IMR-90 (cell line): ENCODE measurements around the gene KLC3.
"Not testable (repeated sequence)": the region's sequence is repeated elsewhere in the genome, so short reads cannot be mapped to it uniquely, and the experiment has no call there.

Experiments used
- CEBPB ChIP-seq: IDR thresholded peaks from 2 replicates; pipeline ENCODE4 v1.6.1; 2012; ENCODE audit warnings: low read depth, low read length, improper control_type of control experiment
- FOS ChIP-seq: fragments of 150-350 bp; IDR thresholded peaks from 2 replicates; pipeline ENCODE4 v1.6.1; 2016; ENCODE audit warnings: low read depth, low read length
- MXI1 ChIP-seq: IDR thresholded peaks from 2 replicates; pipeline ENCODE4 v1.6.1; 2012; ENCODE audit warnings: low read depth, mild to moderate bottlenecking, low read length, moderate library complexity, borderline replicate concordance
- NFE2L2 ChIP-seq: fragments of 150-350 bp; IDR thresholded peaks from 2 replicates; pipeline ENCODE4 v1.6.1; 2016; ENCODE audit warnings: low read depth, mild to moderate bottlenecking, low read length
- POLR2A ChIP-seq: IDR thresholded peaks from 2 replicates; pipeline ENCODE4 v1.6.1; 2012; ENCODE audit warnings: mild to moderate bottlenecking, low read depth, low read length
- RAD21 ChIP-seq: IDR thresholded peaks from 2 replicates; pipeline ENCODE4 v1.6.1; 2012; ENCODE audit warnings: low read length, improper control_type of control experiment
- RCOR1 ChIP-seq: IDR thresholded peaks from 2 replicates; pipeline ENCODE4 v1.6.1; 2012; ENCODE audit warnings: mild to moderate bottlenecking, low read length, improper control_type of control experiment; ENCODE audit not compliant: insufficient replicate concordance
- RFX5 ChIP-seq: IDR thresholded peaks from 2 replicates; pipeline ENCODE4 v1.8.0; 2012; ENCODE audit warnings: low read depth, mild to moderate bottlenecking, low read length, moderate library complexity
- SMC3 ChIP-seq: fragments of 150-350 bp; IDR thresholded peaks from 2 replicates; pipeline ENCODE4 v1.6.1; 2016; ENCODE audit warnings: low read depth, mild to moderate bottlenecking, antibody characterized with exemption, low read length, moderate library complexity
- TF ChIP-seq, protein P1 (sequence below): conservative IDR thresholded peaks from 2 replicates; pipeline ENCODE4 v1.5.1; 2012; ENCODE audit warnings: mild to moderate bottlenecking, low read depth, low read length, improper control_type of control experiment
- TF ChIP-seq, protein P2 (sequence below): fragments of 150-350 bp; IDR thresholded peaks from 2 replicates; pipeline ENCODE4 v1.6.1; 2017; ENCODE audit warnings: mild to moderate bottlenecking, antibody characterized with exemption, low read length, low read depth

DNA sequence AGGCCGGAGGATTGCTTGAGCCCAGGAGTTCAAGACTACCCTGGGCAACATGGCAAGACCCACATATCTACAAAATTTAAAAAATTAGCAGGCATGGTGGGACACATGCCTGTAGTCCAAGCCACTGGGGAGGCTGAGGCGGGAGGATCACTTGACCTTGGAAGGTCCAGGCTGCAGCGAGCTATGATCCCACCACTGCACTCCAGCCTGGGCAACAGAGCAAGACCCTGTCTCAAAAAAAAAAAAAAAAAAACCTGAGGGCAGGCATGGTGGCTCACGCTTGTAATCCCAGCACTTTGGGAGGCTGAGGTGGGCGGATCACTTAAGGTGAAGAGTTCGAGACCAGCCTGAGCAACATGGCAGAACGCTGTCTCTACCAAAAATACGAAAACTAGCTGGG lies 31.2 kb upstream of the KLC3 start:
- TF ChIP-seq MXI1, POLR2A, RFX5, RAD21, FOS, NFE2L2, CEBPB, SMC3, RCOR1: not testable (repeated sequence)
- TF ChIP-seq, protein P1, sequence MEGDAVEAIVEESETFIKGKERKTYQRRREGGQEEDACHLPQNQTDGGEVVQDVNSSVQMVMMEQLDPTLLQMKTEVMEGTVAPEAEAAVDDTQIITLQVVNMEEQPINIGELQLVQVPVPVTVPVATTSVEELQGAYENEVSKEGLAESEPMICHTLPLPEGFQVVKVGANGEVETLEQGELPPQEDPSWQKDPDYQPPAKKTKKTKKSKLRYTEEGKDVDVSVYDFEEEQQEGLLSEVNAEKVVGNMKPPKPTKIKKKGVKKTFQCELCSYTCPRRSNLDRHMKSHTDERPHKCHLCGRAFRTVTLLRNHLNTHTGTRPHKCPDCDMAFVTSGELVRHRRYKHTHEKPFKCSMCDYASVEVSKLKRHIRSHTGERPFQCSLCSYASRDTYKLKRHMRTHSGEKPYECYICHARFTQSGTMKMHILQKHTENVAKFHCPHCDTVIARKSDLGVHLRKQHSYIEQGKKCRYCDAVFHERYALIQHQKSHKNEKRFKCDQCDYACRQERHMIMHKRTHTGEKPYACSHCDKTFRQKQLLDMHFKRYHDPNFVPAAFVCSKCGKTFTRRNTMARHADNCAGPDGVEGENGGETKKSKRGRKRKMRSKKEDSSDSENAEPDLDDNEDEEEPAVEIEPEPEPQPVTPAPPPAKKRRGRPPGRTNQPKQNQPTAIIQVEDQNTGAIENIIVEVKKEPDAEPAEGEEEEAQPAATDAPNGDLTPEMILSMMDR = not testable (repeated sequence)
- TF ChIP-seq, protein P2, sequence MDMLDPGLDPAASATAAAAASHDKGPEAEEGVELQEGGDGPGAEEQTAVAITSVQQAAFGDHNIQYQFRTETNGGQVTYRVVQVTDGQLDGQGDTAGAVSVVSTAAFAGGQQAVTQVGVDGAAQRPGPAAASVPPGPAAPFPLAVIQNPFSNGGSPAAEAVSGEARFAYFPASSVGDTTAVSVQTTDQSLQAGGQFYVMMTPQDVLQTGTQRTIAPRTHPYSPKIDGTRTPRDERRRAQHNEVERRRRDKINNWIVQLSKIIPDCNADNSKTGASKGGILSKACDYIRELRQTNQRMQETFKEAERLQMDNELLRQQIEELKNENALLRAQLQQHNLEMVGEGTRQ = not testable (repeated sequence)
